ENCODE data around the gene RBP4. TPM values are rescaled to one million over a fixed set of nuclear protein-coding genes. Genes with fewer than 3 reads are reported as not detected.
A peak's percentile ranks its signal among the peaks of the same experiment; 100 is the strongest.

The RBP4 gene
- polyA plus RNA-seq, 1 of the 3 experiments (the other 2 are of a cell fraction): not detected

- ChIA-PET CTCF (interaction anchor here (1.3 kb wide), 1 partner anchor 80 kb away, joined by 4 read pairs; no protein-coding TSS in a partner anchor), POLR2A (no interaction called here)
- H3K4me2 ChIP-seq: peak overlapping the region; percentile 77; the same call in 1 of the 2 replicates
- TF ChIP-seq FOXJ3 (CRISPR knock-in tag; IDR thresholded peaks at IDR 0.05) (no peak), CTCF (IDR thresholded peaks at IDR 0.05) (no peak), ZBTB33 (IDR thresholded peaks at IDR 0.05; ENCODE audit: borderline replicate concordance, low read depth) (no peak), EP300 (IDR thresholded peaks at IDR 0.05; ENCODE audit: borderline replicate concordance in 1 of 2, low read depth in 1 of 2, low read length in 1 of 2) (no peak), RAD21 (IDR thresholded peaks at IDR 0.05; ENCODE audit: low read length) (no peak), POLR2AphosphoS5 (IDR thresholded peaks at IDR 0.05; ENCODE audit: low read depth, low read length) (no peak), TAF1 (IDR thresholded peaks at IDR 0.05; ENCODE audit: borderline replicate concordance, low read depth, low read length) (no peak), GATA2 (CRISPR knock-in tag; IDR thresholded peaks at IDR 0.05) (no peak), NRF1 (IDR thresholded peaks at IDR 0.05; ENCODE audit: low read depth, low read length) (no peak), NFIC (IDR thresholded peaks at IDR 0.05; ENCODE audit: borderline replicate concordance) (no peak), MXI1 (IDR thresholded peaks at IDR 0.05; ENCODE audit: low read depth, low read length) (no peak), USF1 (IDR thresholded peaks at IDR 0.05; ENCODE audit: borderline replicate concordance, low read depth) (no peak)
- TF ChIP-seq, protein P1, sequence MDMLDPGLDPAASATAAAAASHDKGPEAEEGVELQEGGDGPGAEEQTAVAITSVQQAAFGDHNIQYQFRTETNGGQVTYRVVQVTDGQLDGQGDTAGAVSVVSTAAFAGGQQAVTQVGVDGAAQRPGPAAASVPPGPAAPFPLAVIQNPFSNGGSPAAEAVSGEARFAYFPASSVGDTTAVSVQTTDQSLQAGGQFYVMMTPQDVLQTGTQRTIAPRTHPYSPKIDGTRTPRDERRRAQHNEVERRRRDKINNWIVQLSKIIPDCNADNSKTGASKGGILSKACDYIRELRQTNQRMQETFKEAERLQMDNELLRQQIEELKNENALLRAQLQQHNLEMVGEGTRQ (IDR thresholded peaks at IDR 0.05; ENCODE audit: borderline replicate concordance, low read depth, low read length): no peak
- TF ChIP-seq, protein P2, sequence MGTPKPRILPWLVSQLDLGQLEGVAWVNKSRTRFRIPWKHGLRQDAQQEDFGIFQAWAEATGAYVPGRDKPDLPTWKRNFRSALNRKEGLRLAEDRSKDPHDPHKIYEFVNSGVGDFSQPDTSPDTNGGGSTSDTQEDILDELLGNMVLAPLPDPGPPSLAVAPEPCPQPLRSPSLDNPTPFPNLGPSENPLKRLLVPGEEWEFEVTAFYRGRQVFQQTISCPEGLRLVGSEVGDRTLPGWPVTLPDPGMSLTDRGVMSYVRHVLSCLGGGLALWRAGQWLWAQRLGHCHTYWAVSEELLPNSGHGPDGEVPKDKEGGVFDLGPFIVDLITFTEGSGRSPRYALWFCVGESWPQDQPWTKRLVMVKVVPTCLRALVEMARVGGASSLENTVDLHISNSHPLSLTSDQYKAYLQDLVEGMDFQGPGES (IDR thresholded peaks at IDR 0.05; ENCODE audit: low read depth, low read length): no peak
- WGBS (ENCODE audit: low lambda C conversion rate): 28% methylated on average over 20 of the region's 60 CpGs
- no peaks in the 10 kb centered on the region for H3K36me3 ChIP-seq (replicated peaks in 1 of 2; ENCODE audit: control insufficient read depth in 1 of 2, insufficient read depth in 2 of 2, low read length in 1 of 2)
- H3K4me3 ChIP-seq (ENCODE audit: low read depth in 2 of 2, low read length in 1 of 2): peak overlapping the region in 1 of 2 experiments; percentile 28; a peak in 2 of 4 replicates
- H3F3A ChIP-seq (replicated peaks; ENCODE audit: insufficient read depth): no peaks in the 10 kb centered on the region
- H3K9ac ChIP-seq: no peak overlapping the region
- H3K27me3 ChIP-seq (ENCODE audit: insufficient read depth): peaks cover 28% of the 10 kb centered on the region; the same call in 1 of the 2 replicates
- H3K9me2 ChIP-seq: no peaks in the 10 kb centered on the region
- peak; percentile 73 for DNase-seq
- no peak overlapping the region for H2AFZ ChIP-seq (ENCODE audit: low read depth)
- H3K27ac ChIP-seq (ENCODE audit: low read depth in 2 of 2, low read length in 1 of 2): no peak overlapping the region
- no peaks in the 10 kb centered on the region for H4K20me1 ChIP-seq (ENCODE audit: insufficient read depth)
- peaks cover 0 to 5% of the 10 kb centered on the region in 2 experiments; a peak in 1 of 4 replicates for H3K4me1 ChIP-seq (ENCODE audit: control insufficient read depth in 1 of 2, insufficient read depth in 2 of 2, low read depth in 1 of 2, low read length in 1 of 2)
- no peaks in the 10 kb centered on the region for H3K9me3 ChIP-seq
- no peaks in the 10 kb centered on the region for H3K79me2 ChIP-seq (ENCODE audit: insufficient read depth)
These were observed 439 bp downstream of the RBP4 start for GRCh38 chr10:93600446-93601145.
